Hippocampal formation (tissue), 2 donors: ENCODE data around the gene SFXN4.
"Not testable (repeated sequence)": the region's sequence is repeated elsewhere in the genome, so short reads cannot be mapped to it uniquely, and the experiment has no call there.

Experiments used
- DNase-seq, 2 donors: peaks; one replicate each; lab custom pipeline; 2025; lab: John Stamatoyannopoulos, UW

Gene SFXN4

DNA sequence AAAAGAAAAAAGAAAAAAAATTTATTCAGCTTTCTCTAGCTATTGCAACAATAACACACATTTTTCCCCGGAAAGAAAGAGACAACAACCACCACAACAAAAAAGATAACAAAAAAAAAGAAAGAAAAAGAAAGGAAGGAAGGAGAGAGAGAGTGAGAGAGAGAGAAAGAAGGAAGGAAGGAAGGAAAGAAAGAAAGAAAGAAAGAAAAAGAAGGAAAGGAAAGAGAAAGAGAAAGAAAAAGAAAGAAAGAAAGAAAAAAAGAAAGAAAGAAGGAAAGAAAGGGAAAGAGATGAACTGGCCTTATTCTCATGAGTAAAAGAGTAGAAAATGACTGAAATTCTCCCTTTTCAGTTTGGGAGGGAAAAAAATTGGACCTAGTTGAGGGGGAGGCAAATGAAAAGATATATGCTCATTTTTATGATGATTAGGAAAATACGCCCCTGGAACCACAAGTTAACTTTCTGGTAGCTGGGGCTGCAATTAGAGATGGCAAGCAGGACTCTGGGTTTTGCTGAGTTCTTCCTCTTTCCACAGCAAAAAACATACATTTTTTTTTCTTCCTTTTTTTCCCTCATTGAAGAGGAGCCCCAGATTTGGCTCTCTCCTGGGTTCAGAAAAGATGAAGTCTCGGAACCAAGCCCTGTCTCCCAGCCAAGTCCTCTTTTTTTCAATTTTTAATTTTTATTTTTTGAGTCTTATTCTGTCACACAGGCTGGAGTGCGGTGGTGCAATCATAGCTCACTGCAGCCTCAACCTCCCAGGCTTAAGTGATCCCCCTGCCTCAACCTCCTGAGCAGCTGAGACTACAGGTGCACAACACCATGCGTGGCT is 25.7 kb upstream of the SFXN4 start:
- no peak for DNase-seq

DNA sequence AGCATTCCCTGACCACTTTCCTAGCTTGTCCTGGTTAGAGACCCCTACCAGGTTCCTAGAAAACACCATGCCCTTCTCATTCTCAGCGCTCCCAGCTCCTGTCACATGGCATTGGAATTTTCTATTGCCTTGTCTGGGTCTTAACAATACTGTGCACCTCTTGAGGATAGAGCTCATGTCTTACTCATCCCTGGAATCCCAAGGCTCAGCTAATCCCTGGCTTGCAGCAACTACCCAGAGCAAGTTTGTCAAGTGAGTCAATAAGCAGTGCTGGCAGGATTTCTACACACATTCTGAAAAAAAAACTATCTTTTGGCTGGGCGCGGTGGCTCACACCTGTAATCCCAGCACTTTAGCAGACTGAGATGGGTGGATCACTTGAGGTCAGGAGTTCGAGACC is 24.8 kb upstream of the SFXN4 start:
- DNase-seq, result no peak

DNA sequence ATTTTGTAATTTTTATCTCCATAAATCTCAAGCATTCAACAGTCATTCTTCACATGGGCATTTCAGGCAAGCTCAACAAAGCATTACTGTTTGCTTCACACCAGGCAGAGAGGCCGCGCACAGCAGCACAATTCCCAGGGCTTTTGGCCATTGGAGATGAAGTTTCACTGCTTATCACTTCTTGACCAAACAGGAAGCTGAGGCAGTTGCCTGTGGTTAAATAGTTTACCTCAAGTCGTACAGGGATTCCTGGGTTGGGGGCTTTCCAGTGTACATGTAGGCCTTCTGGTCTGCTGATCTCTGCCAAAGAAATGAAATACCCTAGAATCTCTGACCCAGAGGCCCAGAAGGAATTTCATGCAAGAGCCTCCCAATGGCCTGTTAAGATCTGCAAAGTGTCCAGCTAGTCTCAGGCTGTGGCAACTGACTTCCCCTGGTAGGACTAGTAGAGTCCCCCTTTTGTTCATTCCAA is 24.3 kb upstream of the SFXN4 start:
- DNase-seq, result peak; percentile 11 to 26

DNA sequence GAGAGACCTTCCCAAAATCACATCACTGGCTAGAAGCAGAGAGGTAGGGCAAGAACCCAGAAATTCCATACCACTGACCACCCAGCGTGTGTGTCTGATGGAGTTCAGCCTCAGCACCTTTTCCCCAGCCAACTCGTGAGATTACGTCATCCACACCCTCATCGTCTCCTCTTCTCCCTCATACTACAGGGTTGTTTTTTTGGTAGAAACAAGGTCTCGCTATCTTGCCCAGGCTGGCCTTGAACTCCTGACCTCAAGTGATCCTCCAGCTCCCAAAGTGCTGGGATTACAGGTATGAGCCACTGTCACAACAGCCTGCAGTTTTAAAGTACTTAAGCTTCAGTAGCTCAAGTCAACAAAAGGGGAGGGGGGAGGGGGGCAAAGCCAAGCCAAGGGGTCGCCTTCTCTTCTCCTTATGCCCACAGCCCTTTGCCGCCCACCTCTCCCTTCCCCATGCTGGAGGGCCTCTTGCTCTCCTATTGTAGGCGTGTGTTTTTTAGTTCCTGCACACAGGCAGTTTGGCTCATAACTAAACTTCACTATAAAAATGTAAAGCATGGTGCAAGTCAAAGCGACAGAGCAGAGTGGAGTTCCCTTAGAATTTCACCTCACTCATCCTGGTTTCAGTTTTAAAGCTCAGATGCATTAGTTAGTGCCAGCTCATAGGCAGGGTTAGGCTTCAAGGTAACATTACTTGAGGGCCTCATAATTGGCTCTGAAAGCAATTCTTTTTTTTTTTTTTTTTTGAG is 18.3 kb upstream of the SFXN4 start:
- DNase-seq, result no peak

DNA sequence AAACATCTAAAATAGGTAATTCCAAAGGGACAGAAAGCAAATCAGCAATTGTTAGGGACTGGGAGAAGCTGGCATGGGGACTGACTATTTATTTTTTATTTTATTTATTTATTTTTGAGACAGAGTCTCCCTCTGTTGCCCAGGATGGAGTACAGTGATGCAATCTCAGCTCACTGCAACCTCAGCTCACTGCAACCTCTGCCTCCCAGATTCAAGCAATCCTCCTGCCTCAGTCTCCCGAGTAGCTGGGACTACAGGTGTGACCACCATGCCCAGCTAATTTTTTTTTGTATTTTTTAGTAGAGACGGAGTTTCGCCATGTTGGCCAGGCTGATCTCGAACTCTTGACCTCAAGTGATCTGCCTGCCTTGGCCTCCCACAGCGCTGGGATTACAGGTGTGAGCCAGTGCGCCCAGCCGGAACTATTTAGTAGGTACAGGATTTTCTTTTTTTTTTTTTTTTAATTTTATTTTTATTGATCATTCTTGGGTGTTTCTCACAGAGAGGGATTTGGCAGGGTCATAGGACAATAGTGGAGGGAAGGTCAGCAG is 15.4 kb upstream of the SFXN4 start:
- DNase-seq, result not testable (repeated sequence)

DNA sequence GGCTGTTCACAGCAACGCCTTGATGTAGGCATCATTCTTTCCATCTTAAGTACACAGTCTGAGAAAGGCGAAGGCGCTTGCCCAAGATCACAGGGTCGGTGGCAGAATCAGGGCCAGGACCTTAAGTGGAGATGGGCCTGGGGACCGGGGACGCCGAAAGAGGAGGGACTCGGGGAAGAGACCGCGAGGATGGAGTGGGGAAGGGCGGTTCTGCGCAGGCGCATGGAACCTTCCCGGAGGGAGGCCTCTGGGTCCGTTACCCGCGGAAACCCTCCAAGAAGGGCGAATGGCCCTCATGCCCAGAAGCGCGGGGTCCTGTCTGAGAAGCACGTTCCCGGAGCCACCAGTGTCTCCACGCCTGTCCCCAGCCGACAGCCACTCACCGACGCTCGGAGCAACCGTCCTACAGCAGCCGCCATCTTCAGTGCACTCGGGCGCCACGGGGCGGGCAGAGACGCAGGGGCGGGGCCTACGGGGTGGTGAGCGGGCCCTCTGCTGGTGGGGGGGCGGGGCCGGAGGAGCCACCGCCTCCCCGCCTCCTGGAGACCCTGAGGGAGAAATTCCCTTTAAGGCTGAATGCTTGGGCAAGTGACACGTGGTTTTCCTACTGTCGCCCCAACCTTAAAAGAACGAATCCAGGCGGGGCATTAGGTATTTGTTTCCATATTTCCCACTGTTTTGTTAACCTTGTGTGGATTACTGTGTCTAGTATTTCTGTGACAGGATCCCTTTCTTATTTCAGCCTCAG is 13.0 kb upstream of the SFXN4 start, which contains the start of gene PRDX3:
TSS of gene PRDX3 (minus strand) at position 441 of the 748 bp plus-strand sequence. CDS start at position 419, 22 bp downstream.
- peak; percentile 86 to 94 for DNase-seq

DNA sequence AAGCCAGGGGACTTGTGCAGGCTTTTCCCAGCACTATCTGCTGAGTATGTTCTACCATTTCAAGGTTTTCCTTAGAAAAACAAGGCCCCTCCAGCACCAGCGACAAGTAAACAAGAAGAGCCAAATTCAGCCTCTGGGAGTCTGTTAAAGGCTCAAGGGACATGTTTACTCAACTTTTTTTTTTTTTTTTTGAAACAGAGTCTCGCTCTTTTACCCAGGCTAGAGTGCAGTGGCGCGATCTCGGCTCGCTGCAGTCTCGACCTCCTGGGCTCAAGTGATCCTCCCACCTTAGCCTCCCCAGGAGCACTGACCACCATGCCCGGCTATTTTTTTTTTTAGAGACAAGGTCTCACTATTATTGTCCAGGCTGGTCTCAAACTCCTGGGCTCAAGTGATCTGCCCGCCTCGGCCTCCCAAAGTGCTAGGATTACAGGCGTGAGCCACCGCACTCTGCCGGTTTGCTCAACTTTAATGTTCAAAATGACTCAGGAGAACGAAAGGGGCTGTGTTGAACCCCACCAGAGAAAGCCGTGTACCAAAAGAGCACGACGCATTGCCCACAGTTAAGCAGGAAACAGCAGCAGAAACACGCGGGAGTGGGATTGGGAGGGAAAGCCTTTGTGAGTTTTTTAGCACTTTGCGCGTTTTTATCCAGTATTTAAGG is 12.3 kb upstream of the SFXN4 start:
- DNase-seq, result no peak

DNA sequence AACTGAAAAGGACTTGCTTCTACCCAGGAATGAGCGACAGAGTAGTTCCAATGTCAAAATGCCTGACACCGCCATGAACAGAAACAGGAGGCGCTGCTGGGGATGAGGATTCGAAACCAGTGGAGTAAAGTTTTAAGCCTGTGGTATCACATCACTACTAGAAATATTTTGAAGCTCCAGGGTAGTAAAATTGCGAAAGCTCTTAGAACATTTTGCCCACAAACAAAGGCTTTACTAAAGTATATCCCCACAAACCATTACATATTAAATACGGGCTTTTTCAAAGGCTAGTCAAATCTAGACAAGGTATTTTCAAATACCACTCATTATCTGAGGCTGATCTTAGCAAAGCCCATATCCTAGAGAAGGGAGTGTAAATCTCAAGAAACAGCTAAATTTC is 10.7 kb upstream of the SFXN4 start:
- no peak for DNase-seq

DNA sequence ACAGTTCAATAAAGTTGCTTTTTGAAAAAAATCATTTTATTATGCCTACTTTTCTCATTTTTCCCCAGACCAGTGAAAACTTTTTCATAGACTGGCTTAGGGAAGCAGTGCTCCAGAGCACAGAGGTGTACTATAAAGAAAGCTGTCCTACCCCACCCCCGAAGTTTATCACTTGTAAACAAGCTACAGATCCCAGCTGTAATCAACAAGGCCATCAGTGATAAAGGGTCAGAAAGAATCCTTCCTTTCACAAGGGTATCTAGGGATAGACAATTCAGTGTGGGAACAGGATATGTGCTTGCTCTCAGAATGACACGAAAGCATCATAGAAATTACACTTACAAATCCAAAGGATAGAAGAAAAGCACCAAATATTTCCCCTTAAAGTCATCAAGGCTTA is 8.6 kb upstream of the SFXN4 start:
- DNase-seq, result no peak

DNA sequence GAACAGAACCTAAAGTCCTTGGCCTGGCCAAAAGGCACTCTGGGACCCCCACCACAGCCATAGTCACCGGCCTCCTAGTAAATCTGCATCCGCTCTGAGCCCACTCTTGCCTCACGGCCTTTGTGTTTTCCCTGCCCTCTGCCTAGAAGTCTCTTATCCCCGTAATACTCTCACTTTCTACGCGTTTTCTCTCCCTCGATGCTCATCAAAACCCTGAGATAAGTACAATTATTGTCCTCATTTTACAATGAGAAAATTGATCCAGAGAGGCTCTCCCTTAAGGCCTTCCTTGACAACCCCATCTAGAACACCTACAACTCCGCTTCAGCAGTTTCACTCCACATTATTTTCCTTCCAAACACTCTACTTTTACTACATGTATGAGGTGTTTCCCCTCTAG is 1.5 kb upstream of the SFXN4 start:
- DNase-seq, result no peak

DNA sequence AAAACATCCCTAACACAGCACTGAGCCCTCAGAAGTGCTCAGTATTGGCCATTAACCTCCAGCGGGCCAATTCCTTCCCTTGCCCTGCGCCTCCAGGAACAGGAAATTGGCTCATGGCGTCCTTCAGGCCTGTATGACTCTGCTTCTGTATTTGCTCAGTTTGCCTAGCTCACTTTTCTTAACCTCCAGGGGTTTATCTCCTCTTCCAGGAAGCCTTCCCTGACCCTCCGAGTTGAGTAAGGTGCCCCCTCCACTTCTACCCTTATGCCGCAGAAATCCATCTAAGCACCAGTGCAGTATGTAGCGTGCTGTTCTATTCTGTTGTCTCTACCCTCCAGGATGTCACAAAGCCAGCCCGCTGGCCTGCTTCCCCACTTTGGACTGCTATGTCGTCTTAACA is 1.1 kb upstream of the SFXN4 start:
- no peak for DNase-seq

DNA sequence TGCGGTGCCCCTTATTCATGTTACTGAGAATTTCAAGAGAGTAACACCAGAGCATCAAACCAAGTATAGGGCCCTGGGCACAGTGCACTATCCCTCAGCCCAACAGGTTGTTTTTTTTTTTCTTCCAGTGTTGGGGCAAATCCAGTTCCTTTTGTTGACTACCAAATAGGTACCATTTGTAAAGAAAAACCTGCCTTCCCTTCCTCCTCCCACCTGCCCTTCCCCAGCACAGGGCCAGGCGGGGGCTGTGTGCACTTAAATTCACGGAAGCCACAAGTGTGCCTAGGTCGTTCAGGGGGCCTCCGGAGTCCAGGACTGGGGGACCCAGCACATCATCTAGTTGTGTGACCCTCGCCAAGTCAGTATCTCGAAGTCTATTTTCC is 595 bp upstream of the SFXN4 start:
- no peak for DNase-seq

DNA sequence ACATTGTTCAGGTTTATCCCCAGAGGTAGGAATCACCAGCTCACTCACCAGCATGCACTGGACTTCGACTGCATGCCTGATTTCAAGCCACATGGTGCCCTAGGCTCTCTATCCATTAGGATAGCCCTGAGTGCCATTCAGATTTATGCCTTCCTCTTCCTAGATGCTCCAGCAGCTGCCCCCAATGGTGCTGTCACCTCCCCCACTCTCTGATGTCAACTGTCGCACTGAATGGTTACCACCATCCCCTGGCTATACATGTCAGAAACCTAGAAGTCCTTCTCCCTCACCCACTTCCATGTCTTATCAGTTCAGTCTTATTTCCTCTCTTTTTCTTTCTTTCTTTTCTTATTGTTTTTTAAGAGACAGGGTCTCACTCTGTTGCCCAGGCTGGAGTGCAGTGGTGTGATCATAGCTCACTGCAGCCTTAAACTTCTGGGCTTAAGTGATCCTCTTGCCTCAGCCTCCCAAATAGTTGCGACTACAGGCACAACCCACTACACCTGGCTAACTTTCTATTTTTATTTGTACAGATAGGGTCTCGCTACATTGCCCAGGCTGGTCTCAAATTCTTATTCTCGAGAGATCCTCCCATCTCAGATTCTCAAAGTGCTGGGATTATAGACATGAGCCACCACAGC is 2.9 kb downstream of the SFXN4 start:
- no peak for DNase-seq

DNA sequence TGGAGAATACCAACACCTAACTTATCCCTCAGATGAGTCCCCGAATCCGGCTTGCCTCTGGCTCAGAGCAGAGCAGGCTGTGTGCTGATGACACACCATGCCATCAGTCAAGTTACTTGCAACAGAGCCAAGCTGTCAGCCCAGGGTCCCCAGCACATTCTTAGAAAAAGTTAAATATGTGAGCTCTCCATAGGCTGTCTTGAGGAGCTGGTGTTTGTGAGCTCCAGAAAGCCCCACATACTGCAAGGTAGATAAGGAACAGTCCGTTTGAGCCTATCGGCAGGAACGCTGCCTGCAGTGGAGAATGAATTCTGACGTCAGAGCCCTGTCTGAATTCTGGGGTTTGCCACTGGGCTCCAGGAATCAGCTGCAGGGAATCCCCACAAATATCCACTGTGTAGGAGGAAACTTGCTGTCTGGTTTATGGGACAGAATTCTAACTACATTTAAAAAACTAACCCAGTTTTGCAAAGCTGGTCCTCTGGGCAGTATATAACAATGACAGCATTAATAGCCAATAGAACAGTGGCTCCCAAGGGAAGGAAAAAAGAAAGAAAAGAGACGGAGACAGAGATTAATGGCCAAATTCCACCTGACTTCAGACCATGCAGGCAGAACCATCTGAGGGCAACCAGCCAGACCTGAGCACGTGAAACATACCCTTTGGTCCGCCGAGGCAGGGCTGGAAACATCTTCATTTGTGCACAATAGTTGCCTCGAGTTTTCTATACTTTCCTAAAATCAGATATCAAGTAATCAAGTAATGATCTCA is 3.6 kb downstream of the SFXN4 start:
- DNase-seq, result no peak

DNA sequence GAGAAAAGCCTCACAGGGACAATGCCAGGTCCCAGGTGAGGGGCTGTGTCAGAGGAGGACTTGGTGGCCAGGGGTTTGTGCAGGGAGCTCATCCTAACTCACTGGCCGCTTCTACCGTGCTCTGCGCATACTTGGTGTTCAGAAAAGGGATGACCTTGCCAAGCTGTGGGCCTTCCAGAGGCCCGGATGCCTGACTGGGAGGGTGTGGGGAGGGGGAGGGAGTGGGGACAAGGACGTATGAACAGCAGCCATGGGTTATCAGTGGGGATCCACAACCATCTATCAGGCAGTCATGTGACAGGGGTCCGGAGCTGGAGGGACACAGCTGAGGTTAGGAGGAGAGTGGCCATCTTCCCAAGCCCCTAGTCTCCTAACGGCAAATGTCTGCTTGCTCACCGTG is 6.2 kb downstream of the SFXN4 start:
- no peak for DNase-seq

DNA sequence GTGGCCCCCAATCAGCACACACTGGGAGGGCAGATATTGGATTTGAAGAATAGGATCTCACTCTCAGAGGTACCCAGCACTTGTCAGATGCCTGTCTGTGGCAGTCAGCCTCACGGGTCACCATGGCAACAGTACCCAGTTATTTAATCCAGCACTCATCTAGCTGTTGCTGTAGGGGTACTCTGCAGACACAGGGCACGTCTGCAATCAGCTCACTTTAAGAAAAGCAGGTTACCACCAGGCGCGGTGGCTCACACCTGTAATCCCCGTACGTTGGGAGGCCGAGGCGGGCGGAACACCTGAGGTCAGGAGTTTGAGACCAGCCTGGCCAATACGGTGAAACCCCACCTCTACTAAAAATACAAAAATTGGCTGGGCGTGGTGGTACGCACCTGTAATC is 11.9 kb downstream of the SFXN4 start:
- no peak for DNase-seq

DNA sequence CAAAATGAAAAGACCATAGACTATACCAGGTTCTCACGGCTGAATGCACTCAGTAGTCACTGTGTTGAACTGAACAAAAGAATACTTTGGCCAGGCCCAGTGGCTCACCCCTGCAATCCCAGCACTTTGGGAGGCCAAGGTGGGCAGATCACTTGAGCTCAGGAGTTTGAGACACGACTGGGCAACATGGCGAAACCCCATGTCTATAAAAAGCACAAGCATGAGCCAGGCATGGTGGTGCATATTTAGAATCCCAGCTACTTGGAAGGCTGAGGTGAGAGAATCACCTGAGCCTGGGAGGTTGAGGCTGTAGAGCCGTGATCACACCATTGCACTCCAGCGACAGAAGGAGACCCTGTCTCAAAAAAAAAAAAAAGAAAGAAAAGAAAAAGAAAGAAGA is 12.5 kb downstream of the SFXN4 start:
- no peak for DNase-seq

DNA sequence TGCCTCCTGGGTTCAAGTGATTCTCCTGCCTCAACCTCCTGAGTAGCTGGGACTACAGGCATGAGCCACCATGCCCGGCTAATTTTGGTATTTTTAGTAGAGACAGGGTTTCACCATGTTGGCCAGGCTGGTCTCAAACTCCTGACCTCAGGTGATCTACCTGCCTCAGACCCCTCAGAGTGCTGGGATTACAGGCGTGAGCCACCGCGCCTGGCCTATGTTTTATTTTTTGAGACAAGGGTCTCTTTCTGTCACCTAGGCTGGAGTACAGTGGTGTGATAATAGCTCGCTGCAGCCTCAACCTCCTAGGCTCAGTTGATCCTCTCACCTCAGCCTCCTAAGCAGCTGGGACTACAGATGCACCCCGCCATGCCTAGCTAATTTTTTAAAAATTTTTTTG is 13.9 kb downstream of the SFXN4 start:
- not testable (repeated sequence) for DNase-seq

DNA sequence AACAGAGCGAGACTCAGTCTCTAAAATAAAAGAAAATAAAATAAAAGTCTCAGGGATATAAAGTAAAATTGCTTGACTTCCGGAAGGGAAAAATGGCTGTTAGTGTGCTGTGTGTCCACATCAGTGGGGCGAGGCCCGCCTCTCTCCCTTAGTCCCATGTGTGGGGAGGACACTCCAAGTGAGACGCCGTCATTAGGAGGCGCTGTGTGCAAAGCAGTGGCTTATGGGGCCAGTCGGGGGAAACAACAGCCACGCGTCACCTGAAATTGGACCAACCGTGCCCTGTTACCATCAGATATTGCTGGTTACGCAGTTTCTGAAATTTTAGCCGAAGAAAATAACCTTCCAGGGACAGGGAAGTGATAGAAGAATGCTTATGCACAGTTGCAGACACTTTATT is 15.8 kb downstream of the SFXN4 start:
- DNase-seq, result no peak

DNA sequence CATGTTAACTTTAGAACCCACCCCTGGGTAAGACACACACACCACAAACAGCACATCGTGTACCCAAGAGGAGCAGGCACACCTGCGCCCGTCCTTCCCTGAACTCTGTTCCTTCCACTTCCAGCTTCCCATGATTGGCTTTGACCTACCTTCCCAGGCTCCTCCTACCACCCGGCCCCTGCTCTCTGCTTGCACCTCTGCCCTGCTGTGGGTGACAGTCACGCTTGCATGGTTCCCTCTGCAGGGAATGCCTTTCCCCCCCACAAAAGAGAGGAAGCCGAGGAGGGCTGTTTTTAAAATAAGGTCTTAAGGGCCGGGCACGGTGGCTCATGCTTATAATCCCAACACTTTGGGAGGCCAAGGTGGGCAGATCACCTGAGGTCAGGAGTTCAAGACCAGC is 16.4 kb downstream of the SFXN4 start:
- DNase-seq, result no peak
